GM23248 (cell line): ENCODE measurements around the gene TAPBP.

ENCODE experiments used
- EZH2 ChIP-seq: fragments of 200-600 bp; sonication (generic); IDR thresholded peaks from 2 replicates; pipeline ENCODE4 v1.6.1; 2018; ENCODE audit warnings: antibody characterized with exemption, mild to moderate bottlenecking; ENCODE audit not compliant: insufficient read depth, poor library complexity, severe bottlenecking
- EZH2phosphoT487 ChIP-seq: fragments of 200-600 bp; sonication (generic); IDR thresholded peaks from 2 replicates; pipeline ENCODE4 v1.6.1; 2018; ENCODE audit warnings: antibody characterized with exemption, moderate library complexity, mild to moderate bottlenecking, low read depth; ENCODE audit not compliant: insufficient read depth

GRCh38 chr6:33273924-33274902 is 39.7 kb downstream of the TAPBP start:
- TF ChIP-seq EZH2: no peak
- TF ChIP-seq EZH2phosphoT487: no peak
